ENCODE measurements around the gene CD8B.

Gene CD8B

GRCh38 chr2:86825693-86826381 lies 35.8 kb downstream of the CD8B start:
- H3K4me3 ChIP-seq (ENCODE audit: low read depth, low read length): no peak overlapping the region
- no peak for DNase-seq (ENCODE audit: low read depth, low spot score)
- no peak for TF ChIP-seq CTCF (IDR thresholded peaks at IDR 0.05; ENCODE audit: low read depth, low read length)
- in situ Hi-C loops (cut with HindIII; ENCODE audit: low sequenced_read_pairs): no loop called here

- no peak for TF ChIP-seq CTCF (IDR thresholded peaks at IDR 0.05; ENCODE audit: low read depth, low read length)
- in situ Hi-C loops (cut with HindIII; ENCODE audit: low sequenced_read_pairs): no loop called here
- H3K4me3 ChIP-seq (ENCODE audit: low read depth, low read length): no peak overlapping the region
- no peak for DNase-seq (ENCODE audit: low read depth, low spot score)
Measured at GRCh38 chr2:86825036-86825692, 36.5 kb downstream of the CD8B start.

- in situ Hi-C loops (cut with HindIII; ENCODE audit: low sequenced_read_pairs): no loop called here
- H3K4me3 ChIP-seq (ENCODE audit: low read depth, low read length): no peak overlapping the region
- no peak for DNase-seq (ENCODE audit: low read depth, low spot score)
- TF ChIP-seq CTCF (IDR thresholded peaks at IDR 0.05; ENCODE audit: low read depth, low read length): no peak
Measured at GRCh38 chr2:86822668-86823345, 38.9 kb downstream of the CD8B start.

GRCh38 chr2:86821842-86822241 lies 39.8 kb downstream of the CD8B start:
- no peak for DNase-seq (ENCODE audit: low read depth, low spot score)
- no peak overlapping the region for H3K4me3 ChIP-seq (ENCODE audit: low read depth, low read length)
- in situ Hi-C loops (cut with HindIII; ENCODE audit: low sequenced_read_pairs): no loop called here
- no peak for TF ChIP-seq CTCF (IDR thresholded peaks at IDR 0.05; ENCODE audit: low read depth, low read length)

GRCh38 chr2:86821306-86821705 lies 40.4 kb downstream of the CD8B start:
- TF ChIP-seq CTCF (IDR thresholded peaks at IDR 0.05; ENCODE audit: low read depth, low read length): no peak
- in situ Hi-C loops (cut with HindIII; ENCODE audit: low sequenced_read_pairs): no loop called here
- no peak overlapping the region for H3K4me3 ChIP-seq (ENCODE audit: low read depth, low read length)
- no peak for DNase-seq (ENCODE audit: low read depth, low spot score)

- in situ Hi-C loops (cut with HindIII; ENCODE audit: low sequenced_read_pairs): no loop called here
- no peak for DNase-seq (ENCODE audit: low read depth, low spot score)
- no peak overlapping the region for H3K4me3 ChIP-seq (ENCODE audit: low read depth, low read length)
- TF ChIP-seq CTCF (IDR thresholded peaks at IDR 0.05; ENCODE audit: low read depth, low read length): no peak
Measured at GRCh38 chr2:86818957-86819356, 42.7 kb downstream of the CD8B start.

Measured in astrocyte of the spinal cord (primary cell).